GM12878 (cell line): ENCODE measurements around the gene ZSCAN25. TPM values are rescaled to one million over a fixed set of nuclear protein-coding genes. Genes with fewer than 3 reads are reported as not detected.

Experiments used
- ATAC-seq: fragments of 200-7000 bp; cut with Tn5 transposase; 3 replicates; pipeline ENCODE4 v1.9.1; 2020; ENCODE audit warnings: mild to moderate bottlenecking, moderate library complexity
- BruUV-seq: library from RNA; stranded (reverse); fragments of 400-500 nt; replicated peaks from 2 replicates; lab custom pipeline; 2021; lab: Mats Ljungman, UMichigan
- CTCF ChIA-PET: fragments of 300-600 bp; sonication (Branson Sonifier 250); formaldehyde crosslinking; extraction: SDS; loops from one replicate; lab custom pipeline; 2021; ENCODE audit warnings: inconsistent platforms; lab: Yijun Ruan, JAX
- POLR2A ChIA-PET: fragments of 350-600 bp; formaldehyde crosslinking; extraction: SDS; loops from one replicate; lab custom pipeline; 2021; ENCODE audit warnings: inconsistent platforms; lab: Charles Lee
- RAD21 ChIA-PET: fragments of 300-600 bp; sonication (Branson Sonifier 250); formaldehyde crosslinking; loops from one replicate; lab custom pipeline; 2023; ENCODE audit warnings: antibody characterized with exemption; ENCODE audit not compliant: unreplicated experiment; lab: Charles Lee
- SMC1A ChIA-PET: fragments of 300-600 bp; sonication (Branson Sonifier 250); formaldehyde crosslinking; loops from one replicate; lab custom pipeline; 2023; ENCODE audit not compliant: unreplicated experiment, uncharacterized antibody; lab: Charles Lee
- DNase-seq: peaks from one replicate; pipeline ENCODE4 v3.0.0-alpha.2; 2011; ENCODE audit warnings: low read depth, low spot score
- FAIRE-seq: peaks from 3 replicates; lab custom pipeline; 2011; peaks lifted over from hg19 to GRCh38; lab: Jason Lieb, UNC
- H2AFZ ChIP-seq: 2 replicates; pipeline ENCODE4 v1.6.0; 2011; ENCODE audit warnings: low read depth, low read length, control low read depth; ENCODE audit not compliant: control insufficient read depth
- H3K27ac ChIP-seq: 2 replicates; pipeline ENCODE4 v1.5.1; 2011; ENCODE audit warnings: control low read depth; ENCODE audit not compliant: control insufficient read depth, insufficient read depth
- H3K27me3 ChIP-seq, 2 experiments: replicated peaks in 1 of 2; 2 replicates each; pipeline versions ENCODE4 v1.6.0 to v1.6.1; 2011; ENCODE audit warnings: low read length in 1 of 2; ENCODE audit not compliant: control insufficient read depth in 2 of 2, insufficient read depth in 2 of 2
- H3K36me3 ChIP-seq, 2 experiments: 2 replicates each; pipeline ENCODE4 v1.5.1; 2011; ENCODE audit warnings: low read length in 1 of 2; ENCODE audit not compliant: control insufficient read depth in 2 of 2, insufficient read depth in 2 of 2
- H3K4me1 ChIP-seq: 2 replicates; pipeline ENCODE4 v1.6.1; 2011; ENCODE audit warnings: mild to moderate bottlenecking, low read length, moderate library complexity, mixed read lengths; ENCODE audit not compliant: control insufficient read depth, insufficient read depth
- H3K4me2 ChIP-seq: 2 replicates; pipeline ENCODE4 v1.6.0; 2011; ENCODE audit warnings: control low read depth; ENCODE audit not compliant: control insufficient read depth, insufficient read depth
- H3K4me3 ChIP-seq: fragments of 200-600 bp; sonication (generic); 2 replicates; pipeline ENCODE4 v1.5.1; 2016
- H3K79me2 ChIP-seq: 2 replicates; pipeline ENCODE4 v1.6.0; 2011; ENCODE audit warnings: low read length; ENCODE audit not compliant: control insufficient read depth, insufficient read depth
- H3K9ac ChIP-seq: 2 replicates; pipeline ENCODE4 v1.8.0; 2011; ENCODE audit warnings: low read length, control low read depth, mixed read lengths; ENCODE audit not compliant: control insufficient read depth, insufficient read depth
- H3K9me3 ChIP-seq: replicated peaks from 3 replicates; pipeline ENCODE4 v1.5.1; 2011; ENCODE audit warnings: mild to moderate bottlenecking, low read length; ENCODE audit not compliant: control insufficient read depth, insufficient read depth
- H4K20me1 ChIP-seq: 2 replicates; pipeline ENCODE4 v1.6.0; 2011; ENCODE audit not compliant: control insufficient read depth, insufficient read depth
- ETV6 ChIP-seq, 2 experiments: fragments of 450-650 bp in 1 of 2; IDR thresholded peaks in 1 of 2; conservative IDR thresholded peaks in 1 of 2; 2 replicates each; pipeline ENCODE4 v1.6.1; 2014; ENCODE audit warnings: antibody characterized with exemption in 1 of 2, borderline replicate concordance in 1 of 2, low read depth in 1 of 2, mild to moderate bottlenecking in 1 of 2, moderate library complexity in 1 of 2
- FOXK2 ChIP-seq: fragments of 450-650 bp; IDR thresholded peaks from 2 replicates; pipeline ENCODE4 v1.6.1; 2017; ENCODE audit warnings: mild to moderate bottlenecking, moderate library complexity
- NBN ChIP-seq: fragments of 450-650 bp; IDR thresholded peaks from 2 replicates; pipeline ENCODE4 v1.6.1; 2016
- PAX5 ChIP-seq: IDR thresholded peaks from 2 replicates; pipeline ENCODE4 v1.6.1; 2011; ENCODE audit warnings: low read depth, low read length, borderline replicate concordance
- POLR2A ChIP-seq: IDR thresholded peaks from 2 replicates; pipeline ENCODE4 v1.6.1; 2011; ENCODE audit warnings: low read depth, mild to moderate bottlenecking, low read length
- whole genome bisulfite sequencing: methylation state at CpG from one replicate; pipeline ENCODE4 v1.1.6; 2016; ENCODE audit warnings: low lambda C conversion rate; ENCODE audit not compliant: insufficient replicate concordance, insufficient coverage; ENCODE audit errors: missing lambda C conversion rate; 5-methylcytosine and 5-hydroxymethylcytosine counted together
- in situ Hi-C: fragments of 300-500 bp; cut with MboI; formaldehyde crosslinking; loops from 9 replicates; pipeline ENCODE4 v1.14.3; 2018; ENCODE audit warnings: mixed read lengths
- intact Hi-C: fragments of 100-400 bp; cut with micrococcal nuclease; formaldehyde crosslinking; loops from one replicate; pipeline ENCODE4 v1.14.2; 2022; ENCODE audit not compliant: unreplicated experiment
- polyA plus RNA-seq, 11 experiments: library from polyadenylated mRNA; depleted of rRNA in 4 of 11; unstranded in 6 of 11; stranded (reverse) in 5 of 11; fragments of >200 nt; fragmentation: Nextera tagmentation in 4 of 11; fragmentation: Illumina TruSeq in 1 of 11; extraction: Ambion mirVana in 4 of 11; extraction: Trizol in 1 of 11; gene quantifications; 1 replicate in 1 of 11; 2 replicates in 10 of 11; pipeline versions ENCODE4 v1.2.1 to v1.2.3, GENCODE V29; 2011 to 2016; ENCODE audit warnings: inconsistent platforms in 2 of 11, missing spikeins in 2 of 11, low read depth in 1 of 11
- total RNA-seq, 4 experiments: library from RNA; depleted of rRNA in 3 of 4; stranded (reverse); fragments of >200 nt in 3 of 4; fragmentation: Illumina TruSeq in 1 of 4; extraction: Trizol in 1 of 4; gene quantifications; 2 replicates each; pipeline versions ENCODE4 v1.2.1 to v1.2.3, GENCODE V29; 2013 to 2021
- TF ChIP-seq, protein P1 (sequence below): IDR thresholded peaks from 2 replicates; pipeline ENCODE4 v1.6.1; 2012; ENCODE audit warnings: improper control_type of control experiment, low read depth, low read length; ENCODE audit not compliant: insufficient replicate concordance
- TF ChIP-seq, protein P2 (sequence below): fragments of 450-650 bp; IDR thresholded peaks from 2 replicates; pipeline ENCODE4 v1.6.1; 2017; ENCODE audit warnings: mild to moderate bottlenecking, moderate library complexity
- TF ChIP-seq, protein P3 (sequence below): IDR thresholded peaks from 2 replicates; pipeline ENCODE4 v1.6.1; 2011; ENCODE audit warnings: borderline replicate concordance, low read depth, mild to moderate bottlenecking, moderate library complexity, low read length; ENCODE audit not compliant: insufficient read depth, poor library complexity, severe bottlenecking

ZSCAN25 gene
- total and polyA plus RNA-seq, 10 of the 15 experiments (the other 5 are each of a cell fraction or from before 2014, with no cell fraction given): 0.79 to 15.6 (median 9.6) TPM

DNA sequence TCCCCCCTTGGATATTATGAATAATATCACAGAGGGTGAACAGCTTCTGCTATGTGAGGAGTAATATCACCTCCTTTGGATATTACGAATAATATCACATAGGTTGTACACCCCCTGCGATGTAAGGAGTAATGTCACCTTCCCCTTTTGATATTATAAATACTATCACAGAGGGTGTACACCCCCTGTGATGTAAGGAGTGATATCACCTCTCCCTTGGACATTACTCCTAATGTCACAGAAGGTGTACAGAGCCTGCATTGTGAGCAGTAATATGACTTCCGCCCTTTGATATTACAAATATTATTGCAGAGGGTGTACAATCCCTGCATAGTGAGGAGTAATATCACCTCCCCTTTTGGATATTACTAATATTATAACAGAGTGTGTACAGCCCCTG, 27.9 kb upstream of the ZSCAN25 start (continued):
- TF ChIP-seq, protein P1, sequence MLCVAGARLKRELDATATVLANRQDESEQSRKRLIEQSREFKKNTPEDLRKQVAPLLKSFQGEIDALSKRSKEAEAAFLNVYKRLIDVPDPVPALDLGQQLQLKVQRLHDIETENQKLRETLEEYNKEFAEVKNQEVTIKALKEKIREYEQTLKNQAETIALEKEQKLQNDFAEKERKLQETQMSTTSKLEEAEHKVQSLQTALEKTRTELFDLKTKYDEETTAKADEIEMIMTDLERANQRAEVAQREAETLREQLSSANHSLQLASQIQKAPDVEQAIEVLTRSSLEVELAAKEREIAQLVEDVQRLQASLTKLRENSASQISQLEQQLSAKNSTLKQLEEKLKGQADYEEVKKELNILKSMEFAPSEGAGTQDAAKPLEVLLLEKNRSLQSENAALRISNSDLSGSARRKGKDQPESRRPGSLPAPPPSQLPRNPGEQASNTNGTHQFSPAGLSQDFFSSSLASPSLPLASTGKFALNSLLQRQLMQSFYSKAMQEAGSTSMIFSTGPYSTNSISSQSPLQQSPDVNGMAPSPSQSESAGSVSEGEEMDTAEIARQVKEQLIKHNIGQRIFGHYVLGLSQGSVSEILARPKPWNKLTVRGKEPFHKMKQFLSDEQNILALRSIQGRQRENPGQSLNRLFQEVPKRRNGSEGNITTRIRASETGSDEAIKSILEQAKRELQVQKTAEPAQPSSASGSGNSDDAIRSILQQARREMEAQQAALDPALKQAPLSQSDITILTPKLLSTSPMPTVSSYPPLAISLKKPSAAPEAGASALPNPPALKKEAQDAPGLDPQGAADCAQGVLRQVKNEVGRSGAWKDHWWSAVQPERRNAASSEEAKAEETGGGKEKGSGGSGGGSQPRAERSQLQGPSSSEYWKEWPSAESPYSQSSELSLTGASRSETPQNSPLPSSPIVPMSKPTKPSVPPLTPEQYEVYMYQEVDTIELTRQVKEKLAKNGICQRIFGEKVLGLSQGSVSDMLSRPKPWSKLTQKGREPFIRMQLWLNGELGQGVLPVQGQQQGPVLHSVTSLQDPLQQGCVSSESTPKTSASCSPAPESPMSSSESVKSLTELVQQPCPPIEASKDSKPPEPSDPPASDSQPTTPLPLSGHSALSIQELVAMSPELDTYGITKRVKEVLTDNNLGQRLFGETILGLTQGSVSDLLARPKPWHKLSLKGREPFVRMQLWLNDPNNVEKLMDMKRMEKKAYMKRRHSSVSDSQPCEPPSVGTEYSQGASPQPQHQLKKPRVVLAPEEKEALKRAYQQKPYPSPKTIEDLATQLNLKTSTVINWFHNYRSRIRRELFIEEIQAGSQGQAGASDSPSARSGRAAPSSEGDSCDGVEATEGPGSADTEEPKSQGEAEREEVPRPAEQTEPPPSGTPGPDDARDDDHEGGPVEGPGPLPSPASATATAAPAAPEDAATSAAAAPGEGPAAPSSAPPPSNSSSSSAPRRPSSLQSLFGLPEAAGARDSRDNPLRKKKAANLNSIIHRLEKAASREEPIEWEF: no peak

DNA sequence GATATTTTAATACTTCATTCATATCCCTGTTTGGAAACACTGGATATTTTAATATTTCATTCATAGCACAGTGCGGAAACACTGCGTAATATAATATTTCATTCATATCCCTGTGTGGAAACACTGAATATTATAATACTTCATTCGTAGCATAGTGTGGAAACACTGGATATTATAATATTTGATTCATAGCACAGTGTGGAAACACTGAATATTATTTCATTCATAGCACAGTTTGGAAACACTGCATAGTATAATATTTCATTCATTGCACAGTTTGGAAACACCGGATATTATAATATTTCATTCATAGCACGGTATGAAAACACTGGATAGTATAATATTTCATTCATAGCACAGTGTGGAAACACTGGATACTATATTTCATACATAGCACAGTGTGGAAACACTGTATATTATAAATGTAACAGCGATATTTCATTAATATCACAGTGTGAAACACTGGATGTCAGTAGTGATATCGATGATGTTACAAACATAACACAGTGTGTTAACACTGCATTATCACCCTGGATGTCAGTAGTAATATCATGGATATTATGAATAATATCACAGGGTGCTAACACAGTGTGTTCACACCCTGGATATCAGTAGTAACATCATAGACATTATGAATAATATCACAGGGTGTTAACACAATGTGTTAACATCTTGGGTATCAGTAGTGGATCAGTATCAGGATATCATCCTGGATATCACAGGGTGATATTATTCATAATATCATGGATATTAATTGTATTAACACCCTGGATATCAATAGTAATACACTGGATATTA, 21.6 kb upstream of the ZSCAN25 start:
- H2AFZ ChIP-seq: no peak overlapping the region
- ChIA-PET RAD21 (no interaction called here), CTCF (no interaction called here), POLR2A (no interaction called here), SMC1A (no interaction called here)
- DNase-seq (no peak), FAIRE-seq (no peak), ATAC-seq (no peak)
- no peaks in the 10 kb centered on the region for H3K9me3 ChIP-seq
- no peaks in the 10 kb centered on the region for H3K27me3 ChIP-seq
- BruUV-seq: no TSS peak
- no peaks in the 10 kb centered on the region for H3K4me1 ChIP-seq
- H3K27ac ChIP-seq: no peak overlapping the region
- H3K79me2 ChIP-seq: no peaks in the 10 kb centered on the region
- no peak overlapping the region for H3K4me3 ChIP-seq
- 69% methylated on average over 7 of the region's 7 CpGs for WGBS
- in situ Hi-C loops: no loop called here
- no peaks in the 10 kb centered on the region for H4K20me1 ChIP-seq
- H3K4me2 ChIP-seq: no peak overlapping the region
- H3K36me3 ChIP-seq: no peaks in the 10 kb centered on the region
- no peak overlapping the region for H3K9ac ChIP-seq
- intact Hi-C loops: no loop called here
- TF ChIP-seq POLR2A (no peak), FOXK2 (no peak), ETV6 (conservative IDR thresholded peaks at IDR 0.05 in 1 of 2, IDR thresholded peaks at IDR 0.05 in 1 of 2; ENCODE audit: borderline replicate concordance in 1 of 2, low read depth in 1 of 2) (no peak), PAX5 (no peak), NBN (no peak)
- TF ChIP-seq, protein P2, sequence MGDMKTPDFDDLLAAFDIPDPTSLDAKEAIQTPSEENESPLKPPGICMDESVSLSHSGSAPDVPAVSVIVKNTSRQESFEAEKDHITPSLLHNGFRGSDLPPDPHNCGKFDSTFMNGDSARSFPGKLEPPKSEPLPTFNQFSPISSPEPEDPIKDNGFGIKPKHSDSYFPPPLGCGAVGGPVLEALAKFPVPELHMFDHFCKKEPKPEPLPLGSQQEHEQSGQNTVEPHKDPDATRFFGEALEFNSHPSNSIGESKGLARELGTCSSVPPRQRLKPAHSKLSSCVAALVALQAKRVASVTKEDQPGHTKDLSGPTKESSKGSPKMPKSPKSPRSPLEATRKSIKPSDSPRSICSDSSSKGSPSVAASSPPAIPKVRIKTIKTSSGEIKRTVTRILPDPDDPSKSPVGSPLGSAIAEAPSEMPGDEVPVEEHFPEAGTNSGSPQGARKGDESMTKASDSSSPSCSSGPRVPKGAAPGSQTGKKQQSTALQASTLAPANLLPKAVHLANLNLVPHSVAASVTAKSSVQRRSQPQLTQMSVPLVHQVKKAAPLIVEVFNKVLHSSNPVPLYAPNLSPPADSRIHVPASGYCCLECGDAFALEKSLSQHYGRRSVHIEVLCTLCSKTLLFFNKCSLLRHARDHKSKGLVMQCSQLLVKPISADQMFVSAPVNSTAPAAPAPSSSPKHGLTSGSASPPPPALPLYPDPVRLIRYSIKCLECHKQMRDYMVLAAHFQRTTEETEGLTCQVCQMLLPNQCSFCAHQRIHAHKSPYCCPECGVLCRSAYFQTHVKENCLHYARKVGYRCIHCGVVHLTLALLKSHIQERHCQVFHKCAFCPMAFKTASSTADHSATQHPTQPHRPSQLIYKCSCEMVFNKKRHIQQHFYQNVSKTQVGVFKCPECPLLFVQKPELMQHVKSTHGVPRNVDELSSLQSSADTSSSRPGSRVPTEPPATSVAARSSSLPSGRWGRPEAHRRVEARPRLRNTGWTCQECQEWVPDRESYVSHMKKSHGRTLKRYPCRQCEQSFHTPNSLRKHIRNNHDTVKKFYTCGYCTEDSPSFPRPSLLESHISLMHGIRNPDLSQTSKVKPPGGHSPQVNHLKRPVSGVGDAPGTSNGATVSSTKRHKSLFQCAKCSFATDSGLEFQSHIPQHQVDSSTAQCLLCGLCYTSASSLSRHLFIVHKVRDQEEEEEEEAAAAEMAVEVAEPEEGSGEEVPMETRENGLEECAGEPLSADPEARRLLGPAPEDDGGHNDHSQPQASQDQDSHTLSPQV: no peak
- TF ChIP-seq, protein P3, sequence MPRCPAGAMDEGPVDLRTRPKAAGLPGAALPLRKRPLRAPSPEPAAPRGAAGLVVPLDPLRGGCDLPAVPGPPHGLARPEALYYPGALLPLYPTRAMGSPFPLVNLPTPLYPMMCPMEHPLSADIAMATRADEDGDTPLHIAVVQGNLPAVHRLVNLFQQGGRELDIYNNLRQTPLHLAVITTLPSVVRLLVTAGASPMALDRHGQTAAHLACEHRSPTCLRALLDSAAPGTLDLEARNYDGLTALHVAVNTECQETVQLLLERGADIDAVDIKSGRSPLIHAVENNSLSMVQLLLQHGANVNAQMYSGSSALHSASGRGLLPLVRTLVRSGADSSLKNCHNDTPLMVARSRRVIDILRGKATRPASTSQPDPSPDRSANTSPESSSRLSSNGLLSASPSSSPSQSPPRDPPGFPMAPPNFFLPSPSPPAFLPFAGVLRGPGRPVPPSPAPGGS: no peak
